ENCODE results near the gene TGM6.
"Not testable (repeated sequence)": the region's sequence is repeated elsewhere in the genome, so short reads cannot be mapped to it uniquely, and the experiment has no call there.

Gene TGM6

GRCh38 chr20:2403291-2404052 lies 22.8 kb downstream of the TGM6 start:
- no peak for DNase-seq (ENCODE audit: low spot score)
- no peak for TF ChIP-seq CTCF (IDR thresholded peaks at IDR 0.05; ENCODE audit: extremely low read depth, missing control alignments)

- no peak for DNase-seq (ENCODE audit: low spot score)
- no peak for TF ChIP-seq CTCF (IDR thresholded peaks at IDR 0.05; ENCODE audit: extremely low read depth, missing control alignments)
Measured at GRCh38 chr20:2405693-2406065, 25.0 kb downstream of the TGM6 start.

- not testable (repeated sequence) for DNase-seq (ENCODE audit: low spot score)
Measured at GRCh38 chr20:2407355-2407754, 26.7 kb downstream of the TGM6 start.

GRCh38 chr20:2408111-2408510 lies 27.4 kb downstream of the TGM6 start:
- TF ChIP-seq CTCF (IDR thresholded peaks at IDR 0.05; ENCODE audit: extremely low read depth, missing control alignments): no peak
- DNase-seq (ENCODE audit: low spot score): no peak

GRCh38 chr20:2416541-2417212 lies 36.0 kb downstream of the TGM6 start:
- no peak for DNase-seq (ENCODE audit: low spot score)
- TF ChIP-seq CTCF (IDR thresholded peaks at IDR 0.05; ENCODE audit: extremely low read depth, missing control alignments): no peak

- no peak for TF ChIP-seq CTCF (IDR thresholded peaks at IDR 0.05; ENCODE audit: extremely low read depth, missing control alignments)
- no peak for DNase-seq (ENCODE audit: low spot score)
Measured at GRCh38 chr20:2417213-2417541, 36.5 kb downstream of the TGM6 start.

GRCh38 chr20:2418388-2418787 lies 37.7 kb downstream of the TGM6 start:
- no peak for TF ChIP-seq CTCF (IDR thresholded peaks at IDR 0.05; ENCODE audit: extremely low read depth, missing control alignments)
- no peak for DNase-seq (ENCODE audit: low spot score)

GRCh38 chr20:2420510-2420909 lies 39.8 kb downstream of the TGM6 start:
- TF ChIP-seq CTCF (IDR thresholded peaks at IDR 0.05; ENCODE audit: extremely low read depth, missing control alignments): no peak
- no peak for DNase-seq (ENCODE audit: low spot score)
